IPS-20b (cell line): ENCODE results near the gene GLRA1.

Experiments
- H3K27ac ChIP-seq: one replicate; pipeline ENCODE4 v1.5.1; 2013; ENCODE audit warnings: low read length
- H3K27me3 ChIP-seq: 2 replicates; pipeline ENCODE4 v1.6.1; 2013; ENCODE audit warnings: mild to moderate bottlenecking, low read length, inconsistent platforms; ENCODE audit not compliant: insufficient read depth
- H3K36me3 ChIP-seq: 2 replicates; pipeline ENCODE4 v1.6.1; 2013; ENCODE audit warnings: low read depth, mild to moderate bottlenecking, inconsistent platforms, low read length, moderate library complexity; ENCODE audit not compliant: insufficient read depth
- H3K4me1 ChIP-seq: 2 replicates; pipeline ENCODE4 v1.6.1; 2013; ENCODE audit warnings: mild to moderate bottlenecking, control low read depth, inconsistent platforms, low read length, moderate library complexity; ENCODE audit not compliant: insufficient read depth
- H3K4me3 ChIP-seq: 2 replicates; pipeline ENCODE4 v1.5.1; 2013; ENCODE audit warnings: mild to moderate bottlenecking, low read length, inconsistent platforms
- H3K9ac ChIP-seq: 2 replicates; pipeline ENCODE4 v1.6.1; 2013; ENCODE audit warnings: low read depth, mild to moderate bottlenecking, inconsistent platforms, low read length, moderate library complexity
- H3K9me3 ChIP-seq: 2 replicates; pipeline ENCODE4 v1.6.1; 2013; ENCODE audit warnings: mild to moderate bottlenecking, low read depth, low read length, inconsistent platforms; ENCODE audit not compliant: insufficient read depth

Gene GLRA1

DNA sequence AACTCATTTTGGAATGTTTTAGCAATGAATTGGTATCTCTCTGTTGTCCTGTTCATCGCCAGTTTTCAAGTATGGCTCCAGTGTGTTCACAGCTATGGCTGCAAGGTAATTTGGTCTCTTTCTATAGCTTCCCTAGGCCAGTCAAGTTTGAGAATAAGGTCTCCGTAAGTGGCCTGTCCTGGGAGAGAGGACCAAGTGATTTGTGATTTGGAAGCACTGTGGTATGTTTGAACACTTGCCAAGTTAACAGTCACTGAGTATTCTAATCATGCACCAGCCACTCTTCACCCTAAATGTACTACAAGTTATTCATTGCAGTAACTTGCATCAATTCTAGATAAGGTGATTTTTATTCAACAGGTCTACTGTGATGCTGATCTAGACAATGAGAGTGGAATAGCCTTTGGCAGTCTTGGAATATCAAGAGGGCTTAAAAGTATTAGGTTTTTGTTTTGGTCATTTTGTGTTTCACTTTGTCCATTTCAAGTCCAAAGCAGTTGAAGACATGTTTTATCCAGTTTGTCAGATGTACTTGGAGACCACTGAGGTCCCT is 111.8 kb downstream of the GLRA1 start:
- Histone ChIP-seq H3K9ac (no peak overlapping the region), H3K36me3 (peaks cover 88% of the 10 kb centered on the region), H3K27me3 (no peaks in the 10 kb centered on the region), H3K4me1 (no peaks in the 10 kb centered on the region), H3K9me3 (no peaks in the 10 kb centered on the region), H3K4me3 (no peak overlapping the region), H3K27ac (no peak overlapping the region)

DNA sequence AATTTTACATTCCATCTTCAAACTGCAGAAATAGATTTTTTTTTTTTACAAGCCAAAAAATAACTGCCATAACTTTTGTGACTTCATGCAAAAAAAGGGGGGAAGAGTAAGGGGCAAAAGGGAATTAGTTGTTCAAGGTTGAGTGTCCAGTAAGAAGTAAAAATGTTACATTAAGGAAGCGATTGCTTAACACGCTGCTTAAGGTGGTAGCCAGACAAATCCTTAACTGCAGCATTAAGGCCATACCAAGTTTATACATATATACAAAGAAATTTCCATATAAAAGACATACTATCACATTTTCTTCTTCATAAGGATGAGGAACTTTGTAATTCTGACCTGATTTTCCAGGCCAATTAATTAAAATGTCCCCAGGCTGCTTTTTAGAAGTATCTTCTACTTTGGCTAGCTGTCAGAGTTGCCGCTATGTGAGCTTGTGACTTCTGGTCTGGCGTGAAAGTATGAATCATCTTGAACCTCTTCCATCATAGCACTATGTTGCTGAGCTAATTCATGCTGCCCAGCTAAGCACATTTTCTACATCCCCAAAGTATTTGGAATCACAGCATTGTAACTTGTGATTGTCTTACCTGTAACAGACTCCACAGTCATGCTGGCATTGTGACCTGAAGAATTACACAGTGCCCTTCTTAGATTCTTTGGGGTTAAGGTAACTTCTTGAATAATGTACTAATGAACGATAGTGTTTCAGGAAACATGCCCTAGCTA is 112.9 kb downstream of the GLRA1 start:
- Histone ChIP-seq H3K9ac (no peak overlapping the region), H3K36me3 (peaks cover 99% of the 10 kb centered on the region), H3K9me3 (no peaks in the 10 kb centered on the region), H3K4me1 (no peaks in the 10 kb centered on the region), H3K4me3 (no peak overlapping the region), H3K27me3 (no peaks in the 10 kb centered on the region), H3K27ac (no peak overlapping the region)

DNA sequence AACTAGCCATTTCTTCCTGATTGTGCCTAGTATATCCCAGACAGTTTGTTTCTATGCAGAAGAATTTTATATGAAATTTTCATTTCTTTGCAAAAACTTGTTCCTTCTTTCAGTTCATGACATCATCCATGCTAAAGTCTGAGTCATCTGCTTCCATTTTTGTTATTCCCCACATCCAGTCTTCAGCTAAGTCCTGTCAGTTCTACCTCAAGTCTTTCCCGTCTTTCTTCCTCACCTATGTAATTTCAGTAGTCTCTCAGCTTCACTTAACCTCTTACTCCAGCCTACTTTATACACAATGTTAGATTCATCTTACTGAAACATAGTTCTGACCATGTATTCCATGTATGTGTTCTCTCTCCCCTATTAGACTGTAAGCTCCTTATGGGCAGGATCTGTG is 113.8 kb downstream of the GLRA1 start:
- H3K9ac ChIP-seq = no peak overlapping the region
- H3K27ac ChIP-seq = no peak overlapping the region
- peaks cover 100% of the 10 kb centered on the region for H3K36me3 ChIP-seq
- no peaks in the 10 kb centered on the region for H3K4me1 ChIP-seq
- no peaks in the 10 kb centered on the region for H3K9me3 ChIP-seq
- no peak overlapping the region for H3K4me3 ChIP-seq
- H3K27me3 ChIP-seq = no peaks in the 10 kb centered on the region

DNA sequence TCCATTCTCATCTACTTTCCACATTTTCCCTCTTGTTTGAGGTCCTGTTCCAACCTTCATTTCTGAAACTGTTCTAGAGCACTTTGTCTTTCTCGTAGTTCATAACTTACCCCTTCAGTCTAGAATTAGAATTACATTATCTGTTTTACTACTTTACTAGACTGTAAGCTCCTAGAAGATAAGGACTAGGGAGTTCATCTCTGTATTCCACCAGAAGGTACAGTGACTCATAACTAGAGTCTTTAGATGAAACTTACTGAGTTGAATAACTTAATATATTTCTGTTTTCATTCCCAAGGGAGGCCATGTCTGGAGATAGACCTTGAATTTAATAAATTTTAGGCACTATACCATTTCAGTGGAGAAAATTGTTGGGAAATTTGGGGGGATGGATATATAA is 114.2 kb downstream of the GLRA1 start:
- H3K27ac ChIP-seq = no peak overlapping the region
- no peak overlapping the region for H3K4me3 ChIP-seq
- H3K36me3 ChIP-seq = peaks cover 100% of the 10 kb centered on the region
- no peaks in the 10 kb centered on the region for H3K4me1 ChIP-seq
- no peaks in the 10 kb centered on the region for H3K9me3 ChIP-seq
- no peak overlapping the region for H3K9ac ChIP-seq
- no peaks in the 10 kb centered on the region for H3K27me3 ChIP-seq

DNA sequence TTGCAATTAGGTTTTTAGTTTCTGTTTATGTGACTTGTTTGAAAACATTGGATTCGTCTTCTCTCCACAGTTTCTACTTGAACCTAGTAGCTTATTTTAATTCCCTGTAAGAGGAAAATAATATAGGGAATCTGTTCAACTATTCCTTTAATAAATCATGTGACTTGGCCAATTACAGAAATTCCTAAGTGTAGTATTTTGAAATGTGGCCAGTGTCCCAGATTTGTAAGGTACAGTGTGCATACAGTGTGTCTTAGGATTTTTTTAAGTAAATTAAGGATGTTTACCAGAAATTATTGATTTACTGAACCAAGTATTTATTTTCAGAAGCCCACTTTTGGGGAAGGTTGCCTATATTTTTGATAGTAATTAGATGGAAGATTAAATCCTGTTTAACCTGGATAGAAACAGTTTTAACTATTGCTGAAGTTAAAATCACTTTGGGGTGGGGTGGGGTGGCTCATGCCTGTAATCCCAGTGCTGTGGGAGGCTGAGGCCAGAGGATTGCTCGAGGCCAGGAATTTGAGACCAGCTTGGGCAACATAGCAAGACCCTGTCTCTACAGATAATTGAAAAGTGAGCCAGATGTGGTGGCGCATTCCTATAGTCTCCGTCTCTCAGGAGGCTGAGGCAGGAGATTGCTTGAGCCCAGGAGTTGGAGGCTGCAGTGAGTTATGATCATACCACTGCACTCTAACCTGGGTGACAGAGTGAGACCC is 116.0 kb downstream of the GLRA1 start:
- H3K27me3 ChIP-seq = no peaks in the 10 kb centered on the region
- H3K27ac ChIP-seq = no peak overlapping the region
- no peak overlapping the region for H3K9ac ChIP-seq
- no peak overlapping the region for H3K4me3 ChIP-seq
- H3K36me3 ChIP-seq = peaks cover 100% of the 10 kb centered on the region
- H3K4me1 ChIP-seq = no peaks in the 10 kb centered on the region
- no peaks in the 10 kb centered on the region for H3K9me3 ChIP-seq

DNA sequence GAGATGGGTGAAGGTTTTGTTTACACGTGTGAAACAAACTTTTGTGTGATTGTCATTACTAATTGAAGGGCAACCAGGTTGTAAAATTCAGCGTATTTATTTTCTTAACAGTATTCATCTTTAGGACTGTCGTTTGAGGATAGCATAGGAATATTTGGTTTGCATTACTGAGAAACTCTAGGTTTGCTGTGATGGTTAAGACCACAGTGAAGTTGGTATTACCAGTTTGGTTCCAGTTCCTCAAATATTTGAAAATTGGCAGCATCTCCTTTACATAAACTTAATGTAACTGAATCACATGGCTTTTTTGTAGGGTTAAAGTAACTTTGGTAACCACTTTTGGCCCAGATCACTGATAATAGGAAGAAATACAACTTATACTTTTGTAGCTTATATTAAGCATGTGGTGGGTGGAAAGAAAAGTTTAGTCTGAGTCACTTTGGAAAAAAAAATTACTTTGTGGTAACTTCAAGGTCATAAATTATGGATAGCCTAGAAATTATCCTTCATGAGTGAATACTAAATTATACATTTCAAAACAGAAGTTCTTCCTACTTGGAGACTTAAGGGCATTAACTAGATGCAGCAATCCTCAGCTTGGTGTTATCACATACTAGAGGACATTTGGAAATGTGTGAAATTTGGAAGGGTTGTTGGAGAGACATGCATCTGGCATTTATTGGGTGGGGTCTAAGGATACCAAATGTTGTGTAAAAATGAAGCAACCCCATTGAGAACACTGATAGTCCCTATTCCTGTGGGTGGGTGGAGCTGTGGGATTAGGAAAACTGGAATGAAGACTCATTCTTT is 119.0 kb downstream of the GLRA1 start:
- H3K4me3 ChIP-seq = no peak overlapping the region
- no peak overlapping the region for H3K27ac ChIP-seq
- peaks cover 98% of the 10 kb centered on the region for H3K36me3 ChIP-seq
- no peaks in the 10 kb centered on the region for H3K9me3 ChIP-seq
- H3K27me3 ChIP-seq = no peaks in the 10 kb centered on the region
- H3K4me1 ChIP-seq = no peaks in the 10 kb centered on the region
- H3K9ac ChIP-seq = no peak overlapping the region

DNA sequence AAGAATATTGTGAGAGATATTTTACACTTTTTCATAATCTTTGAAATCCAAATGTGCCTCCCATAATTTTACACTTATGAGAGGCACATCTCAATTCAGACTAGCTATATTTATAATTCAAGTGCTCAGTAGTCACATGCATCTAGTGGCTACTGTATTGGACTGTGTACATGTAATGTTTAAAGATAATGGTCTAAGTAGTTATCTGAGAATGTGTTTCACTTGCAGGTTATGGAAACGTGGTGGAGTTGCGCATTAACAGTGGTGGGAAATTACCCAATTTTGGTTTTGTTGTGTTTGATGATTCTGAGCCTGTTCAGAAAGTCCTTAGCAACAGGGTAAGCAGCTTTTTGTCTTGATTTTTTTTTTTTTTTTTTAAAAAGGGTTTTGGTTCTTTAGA is 124.1 kb downstream of the GLRA1 start:
- Histone ChIP-seq H3K4me1 (no peaks in the 10 kb centered on the region), H3K27me3 (no peaks in the 10 kb centered on the region), H3K27ac (no peak overlapping the region), H3K9ac (no peak overlapping the region), H3K4me3 (no peak overlapping the region), H3K9me3 (no peaks in the 10 kb centered on the region), H3K36me3 (peaks cover 98% of the 10 kb centered on the region)

DNA sequence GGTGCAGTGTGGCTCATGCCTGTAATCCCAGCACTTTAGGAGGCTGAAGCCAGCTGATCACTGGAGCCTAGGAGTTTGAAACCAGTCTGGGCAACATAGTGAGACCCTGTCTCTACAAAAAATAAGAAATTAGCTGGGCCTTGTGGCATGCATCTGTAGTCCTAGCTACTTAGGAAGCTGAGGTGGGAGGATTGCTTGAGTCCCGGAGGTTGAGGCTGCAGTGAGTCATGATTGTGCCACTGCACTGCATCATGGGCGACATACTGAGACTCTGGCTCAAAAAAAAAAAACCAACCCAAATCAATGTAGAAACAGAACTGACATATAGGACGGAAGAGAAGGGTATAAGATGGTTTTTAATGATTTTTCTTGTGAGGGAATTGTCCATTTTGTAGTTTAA is 125.2 kb downstream of the GLRA1 start:
- Histone ChIP-seq H3K9me3 (no peaks in the 10 kb centered on the region), H3K9ac (no peak overlapping the region), H3K27ac (no peak overlapping the region), H3K4me3 (no peak overlapping the region), H3K4me1 (no peaks in the 10 kb centered on the region), H3K36me3 (peaks cover 98% of the 10 kb centered on the region), H3K27me3 (no peaks in the 10 kb centered on the region)

DNA sequence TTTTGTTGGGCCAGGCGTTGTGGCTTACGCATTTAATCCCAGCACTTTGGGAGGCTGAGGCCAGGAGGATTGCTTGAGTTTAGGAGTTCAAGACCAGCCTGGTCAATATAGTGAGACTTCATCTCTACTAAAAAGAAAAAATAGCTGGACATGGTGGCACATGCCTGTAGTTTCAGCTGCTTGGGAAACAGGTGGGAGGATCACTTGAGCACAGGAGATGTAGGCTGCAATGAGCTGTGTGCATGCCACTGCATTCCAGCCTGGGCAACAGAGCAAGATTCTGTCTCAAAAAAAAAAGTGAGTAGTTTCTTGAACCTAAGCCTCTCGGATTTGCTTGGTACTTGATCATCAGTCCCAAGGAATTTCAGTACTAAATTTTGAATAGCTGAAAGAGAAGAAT is 126.0 kb downstream of the GLRA1 start:
- Histone ChIP-seq H3K4me1 (no peaks in the 10 kb centered on the region), H3K27ac (no peak overlapping the region), H3K9me3 (no peaks in the 10 kb centered on the region), H3K4me3 (no peak overlapping the region), H3K27me3 (no peaks in the 10 kb centered on the region), H3K36me3 (peaks cover 98% of the 10 kb centered on the region), H3K9ac (no peak overlapping the region)

DNA sequence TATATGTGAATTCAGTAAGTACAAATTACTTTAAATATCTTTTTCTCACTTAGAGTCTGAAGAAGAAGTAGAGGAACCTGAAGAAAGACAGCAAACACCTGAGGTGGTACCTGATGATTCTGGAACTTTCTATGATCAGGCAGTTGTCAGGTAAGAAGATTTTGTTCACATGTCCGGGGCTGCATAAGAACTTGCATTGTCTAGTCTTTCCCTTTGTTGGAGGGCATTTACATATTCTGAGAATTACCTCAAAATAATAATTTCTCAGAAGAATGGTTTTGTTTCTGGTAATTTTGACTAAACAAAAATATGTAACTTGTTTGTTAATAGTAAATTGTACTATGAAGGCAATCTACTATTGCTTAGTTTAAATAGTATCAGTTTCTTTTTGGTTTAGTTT is 129.2 kb downstream of the GLRA1 start:
- Histone ChIP-seq H3K4me1 (no peaks in the 10 kb centered on the region), H3K27ac (no peak overlapping the region), H3K9ac (no peak overlapping the region), H3K9me3 (no peaks in the 10 kb centered on the region), H3K27me3 (no peaks in the 10 kb centered on the region), H3K4me3 (no peak overlapping the region), H3K36me3 (peaks cover 100% of the 10 kb centered on the region)

DNA sequence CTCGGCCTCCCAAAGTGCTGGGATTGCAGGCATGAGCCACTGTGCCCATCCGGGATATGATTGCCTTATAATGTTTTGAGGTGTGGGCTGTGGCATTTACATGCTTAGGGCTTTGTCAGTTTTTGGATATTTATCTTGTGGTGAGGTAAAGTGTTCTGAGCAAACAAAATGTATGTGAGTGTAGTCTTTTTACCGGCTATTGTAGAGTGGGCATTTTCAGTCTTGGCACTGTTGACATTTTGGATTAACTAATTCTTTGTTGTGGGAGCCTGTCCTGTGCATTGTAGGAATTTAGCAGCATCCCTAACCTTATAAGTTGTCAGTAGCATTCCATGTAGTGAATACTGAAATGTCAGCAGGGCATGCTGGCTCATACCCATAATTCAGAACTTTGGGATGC is 131.3 kb downstream of the GLRA1 start:
- no peaks in the 10 kb centered on the region for H3K9me3 ChIP-seq
- H3K36me3 ChIP-seq = peaks cover 100% of the 10 kb centered on the region

More for the DNA sequence above, 131.3 kb downstream of the GLRA1 start:
- no peaks in the 10 kb centered on the region for H3K27me3 ChIP-seq
- H3K4me1 ChIP-seq = no peaks in the 10 kb centered on the region
- H3K27ac ChIP-seq = no peak overlapping the region
- H3K9ac ChIP-seq = no peak overlapping the region
- no peak overlapping the region for H3K4me3 ChIP-seq
